Panc1 (cell line): ENCODE data around the gene TMEM212. TPM values are rescaled to one million over a fixed set of nuclear protein-coding genes. Genes with fewer than 3 reads are reported as not detected.

ENCODE experiments used
- ATAC-seq: fragments of 200-7000 bp; cut with Tn5 transposase; 2 replicates; pipeline ENCODE4 v1.9.1; 2020; ENCODE audit warnings: mild to moderate bottlenecking, moderate library complexity
- BruUV-seq: library from RNA; stranded (reverse); fragments of 400-500 nt; replicated peaks from 2 replicates; lab custom pipeline; 2021; lab: Mats Ljungman, UMichigan
- CTCF ChIA-PET: fragments of 300-600 bp; sonication (Branson Sonifier 250); formaldehyde crosslinking; loops from one replicate; lab custom pipeline; 2022; ENCODE audit warnings: antibody characterized with exemption; lab: Charles Lee
- POLR2A ChIA-PET: fragments of 300-600 bp; sonication (Branson Sonifier 250); formaldehyde crosslinking; loops from one replicate; lab custom pipeline; 2022; ENCODE audit warnings: antibody characterized with exemption; lab: Charles Lee
- DNase-seq: peaks from one replicate; pipeline ENCODE4 v3.0.0-alpha.2; 2010; ENCODE audit warnings: low read depth, low spot score
- H3K27ac ChIP-seq: 2 replicates; pipeline ENCODE4 v1.5.1; 2011; ENCODE audit warnings: mild to moderate bottlenecking, low read length, inconsistent platforms
- H3K27me3 ChIP-seq: fragments of 200-500 bp; sonication (Bioruptor generic); 2 replicates; pipeline ENCODE4 v1.6.0; 2014; ENCODE audit warnings: low read length, inconsistent platforms; ENCODE audit not compliant: control insufficient read depth, insufficient read depth
- H3K36me3 ChIP-seq: fragments of 200-500 bp; sonication (Bioruptor generic); 2 replicates; pipeline ENCODE4 v1.5.1; 2014; ENCODE audit warnings: inconsistent platforms, mild to moderate bottlenecking, low read length, moderate library complexity; ENCODE audit not compliant: control insufficient read depth, insufficient read depth
- H3K4me1 ChIP-seq: 2 replicates; pipeline ENCODE4 v1.5.1; 2011; ENCODE audit warnings: inconsistent platforms, mild to moderate bottlenecking, low read length, moderate library complexity; ENCODE audit not compliant: control insufficient read depth, insufficient read depth
- H3K4me3 ChIP-seq, 2 experiments: 2 replicates each; pipeline ENCODE4 v1.5.1; 2011 to 2012; ENCODE audit warnings: low read depth in 2 of 2, low read length in 2 of 2, mild to moderate bottlenecking in 2 of 2, inconsistent platforms in 1 of 2, moderate library complexity in 1 of 2
- H3K9me3 ChIP-seq: fragments of 200-500 bp; sonication (Bioruptor generic); 2 replicates; pipeline ENCODE4 v1.5.1; 2014; ENCODE audit warnings: low read depth, mild to moderate bottlenecking, inconsistent platforms, low read length, moderate library complexity; ENCODE audit not compliant: control insufficient read depth, insufficient read depth
- CTCF ChIP-seq: fragments of 450-650 bp; IDR thresholded peaks from 2 replicates; pipeline ENCODE4 v1.5.1; 2017; ENCODE audit warnings: mild to moderate bottlenecking
- POLR2AphosphoS5 ChIP-seq: IDR thresholded peaks from 2 replicates; pipeline ENCODE4 v1.6.1; 2012; ENCODE audit warnings: mild to moderate bottlenecking, low read depth, low read length, moderate library complexity
- REST ChIP-seq, 2 experiments: IDR thresholded peaks; 2 replicates each; pipeline ENCODE4 v1.6.1; 2011 to 2012; ENCODE audit warnings: low read depth in 2 of 2, control low read depth in 1 of 2, low read length in 1 of 2, mild to moderate bottlenecking in 1 of 2, moderate library complexity in 1 of 2; ENCODE audit not compliant: insufficient read depth in 1 of 2
- SIN3A ChIP-seq: IDR thresholded peaks from 2 replicates; pipeline ENCODE4 v1.6.1; 2012; ENCODE audit warnings: low read depth, mild to moderate bottlenecking, low read length, moderate library complexity, borderline replicate concordance; ENCODE audit not compliant: insufficient read depth
- TCF7L2 ChIP-seq: IDR thresholded peaks from 2 replicates; pipeline ENCODE4 v1.6.1; 2011; ENCODE audit warnings: mild to moderate bottlenecking, low read depth, low read length, inconsistent platforms
- in situ Hi-C: cut with HindIII; loops from 2 replicates; pipeline ENCODE4 v1.10.0; 2016; ENCODE audit warnings: low sequenced_read_pairs, low pct_unique_long_range_greater_than_20kb
- intact Hi-C: fragments of 100-400 bp; cut with micrococcal nuclease; formaldehyde crosslinking; loops from one replicate; pipeline ENCODE4 v1.10.0; 2022; ENCODE audit not compliant: unreplicated experiment
- total RNA-seq: library from RNA; stranded (reverse); gene quantifications from one replicate; pipeline ENCODE4 v1.2.1, GENCODE V29; 2021; ENCODE audit not compliant: unreplicated experiment

TMEM212 gene
- total RNA-seq, 1 experiment from 2014 or later, result not detected

GRCh38 chr3:171802590-171802956, 40.6 kb upstream of the TMEM212 start:
- Histone ChIP-seq H3K4me3 (no peak overlapping the region), H3K27me3 (no peaks in the 10 kb centered on the region), H3K36me3 (no peaks in the 10 kb centered on the region), H3K4me1 (peaks cover 77% of the 10 kb centered on the region), H3K9me3 (no peaks in the 10 kb centered on the region), H3K27ac (peak overlapping the region; percentile 72)
- BruUV-seq, result no TSS peak
- intact Hi-C loops, result no loop called here
- CTCF ChIA-PET, result no interaction called here
- in situ Hi-C loops, result no loop called here
- no peak for DNase-seq
- POLR2A ChIA-PET, result no interaction called here
- no peak for TF ChIP-seq POLR2AphosphoS5
- TF ChIP-seq SIN3A, result no peak
- no peak for TF ChIP-seq TCF7L2
- no peak for TF ChIP-seq REST (IDR thresholded peaks at IDR 0.05; ENCODE audit: insufficient read depth in 1 of 2, low read depth in 2 of 2, low read length in 1 of 2)
- no peak for TF ChIP-seq CTCF
- ATAC-seq, result no peak

DNA sequence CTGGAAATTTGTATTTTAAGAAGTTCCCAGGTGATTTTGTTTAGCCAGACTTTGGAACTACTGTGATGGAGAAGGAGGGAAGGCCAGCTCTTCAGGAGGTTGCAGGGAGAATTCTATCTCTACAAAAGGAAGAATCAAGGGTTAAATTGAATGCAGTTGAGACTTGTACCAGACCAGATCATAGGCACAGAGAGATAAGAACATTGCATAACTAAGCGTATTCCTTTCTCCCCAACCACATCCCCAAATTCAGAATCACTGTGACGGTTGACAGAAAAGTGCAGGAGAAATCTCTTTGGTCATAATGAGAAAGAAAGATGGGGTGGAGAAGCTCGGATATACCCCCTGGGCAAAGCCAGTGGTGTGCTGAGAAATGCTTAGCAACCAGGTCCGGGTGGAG, 40.1 kb upstream of the TMEM212 start:
- DNase-seq (no peak), ATAC-seq (no peak)
- H3K27me3 ChIP-seq, result no peaks in the 10 kb centered on the region
- TF ChIP-seq SIN3A (no peak), REST (IDR thresholded peaks at IDR 0.05; ENCODE audit: insufficient read depth in 1 of 2, low read depth in 2 of 2, low read length in 1 of 2) (no peak)
- peaks cover 75% of the 10 kb centered on the region for H3K4me1 ChIP-seq
- H3K4me3 ChIP-seq, result no peak overlapping the region
- no peaks in the 10 kb centered on the region for H3K9me3 ChIP-seq
- no TSS peak for BruUV-seq
- peak overlapping the region; percentile 72 for H3K27ac ChIP-seq
- intact Hi-C loops (no loop called here), in situ Hi-C loops (no loop called here)
- H3K36me3 ChIP-seq, result no peaks in the 10 kb centered on the region
- CTCF ChIA-PET, result no interaction called here
- POLR2A ChIA-PET, result no interaction called here
